DND-41 (cell line): ENCODE results near the gene IRS2.

ENCODE experiments used
- CTCF ChIP-seq: IDR thresholded peaks from 2 replicates; pipeline ENCODE4 v1.5.1; 2012; ENCODE audit warnings: borderline replicate concordance, low read length, moderate library complexity, mild to moderate bottlenecking; ENCODE audit not compliant: poor library complexity, severe bottlenecking; ENCODE audit errors: extremely low read depth
- EZH2 ChIP-seq: IDR thresholded peaks from 3 replicates; pipeline ENCODE4 v1.6.1; 2012; ENCODE audit warnings: borderline replicate concordance, low read depth, mild to moderate bottlenecking, moderate library complexity, low read length, inconsistent platforms; ENCODE audit not compliant: severe bottlenecking

- TF ChIP-seq CTCF: no peak
- no peak for TF ChIP-seq EZH2
Measured at GRCh38 chr13:109733550-109733949, 52.8 kb downstream of the IRS2 start.
